LNCaP clone FGC (cell line): ENCODE measurements around the gene ITPR1.
A peak's percentile ranks its signal among the peaks of the same experiment; 100 is the strongest.

Experiments used
- DNase-seq: peaks from one replicate; pipeline ENCODE4 v3.0.0-alpha.2; 2011; ENCODE audit warnings: low read depth
- H3K4me3 ChIP-seq: 2 replicates; pipeline ENCODE4 v1.5.1; 2011; ENCODE audit warnings: mild to moderate bottlenecking, low read depth, low read length, control low read depth
- TF ChIP-seq, protein P1 (sequence below): IDR thresholded peaks from 2 replicates; pipeline ENCODE4 v1.5.1; 2012; ENCODE audit warnings: mild to moderate bottlenecking; ENCODE audit not compliant: control insufficient read depth, insufficient read depth; ENCODE audit errors: extremely low read depth

Gene ITPR1

DNA sequence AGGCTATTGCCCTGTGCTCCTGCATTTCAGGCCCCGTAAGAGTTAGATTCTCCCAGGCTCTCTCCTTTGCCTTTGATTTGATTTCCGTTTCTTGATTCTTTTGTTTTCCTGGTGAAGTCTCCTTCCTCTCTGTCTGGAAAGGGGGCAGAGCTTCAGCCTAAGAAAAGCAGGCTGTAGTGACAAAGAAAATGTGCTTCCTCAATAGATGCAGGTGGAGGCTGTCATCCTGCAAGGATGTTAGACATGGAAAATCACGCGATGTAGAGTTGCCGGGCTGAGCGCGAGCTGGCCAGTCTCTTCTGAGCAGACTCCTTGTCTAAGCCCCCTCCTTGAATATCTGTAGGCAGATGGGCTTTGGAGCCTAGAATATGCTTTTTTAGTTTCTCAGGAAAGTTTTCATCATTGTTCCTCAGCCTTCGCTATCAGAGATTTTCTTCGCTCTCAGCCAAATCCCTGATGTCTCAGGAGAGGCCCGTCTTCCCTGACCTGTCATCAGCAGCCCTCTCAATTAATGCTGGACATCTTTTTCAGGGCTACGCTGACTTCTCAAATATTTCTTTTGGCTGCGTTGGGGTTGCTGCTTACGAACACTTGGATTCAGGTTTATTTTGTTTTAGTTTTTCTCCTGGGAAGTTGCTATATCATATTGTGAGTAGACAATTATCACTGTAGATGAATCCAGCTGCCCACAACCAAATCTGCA is 163.6 kb downstream of the ITPR1 start:
- no peak overlapping the region for H3K4me3 ChIP-seq
- TF ChIP-seq, protein P1, sequence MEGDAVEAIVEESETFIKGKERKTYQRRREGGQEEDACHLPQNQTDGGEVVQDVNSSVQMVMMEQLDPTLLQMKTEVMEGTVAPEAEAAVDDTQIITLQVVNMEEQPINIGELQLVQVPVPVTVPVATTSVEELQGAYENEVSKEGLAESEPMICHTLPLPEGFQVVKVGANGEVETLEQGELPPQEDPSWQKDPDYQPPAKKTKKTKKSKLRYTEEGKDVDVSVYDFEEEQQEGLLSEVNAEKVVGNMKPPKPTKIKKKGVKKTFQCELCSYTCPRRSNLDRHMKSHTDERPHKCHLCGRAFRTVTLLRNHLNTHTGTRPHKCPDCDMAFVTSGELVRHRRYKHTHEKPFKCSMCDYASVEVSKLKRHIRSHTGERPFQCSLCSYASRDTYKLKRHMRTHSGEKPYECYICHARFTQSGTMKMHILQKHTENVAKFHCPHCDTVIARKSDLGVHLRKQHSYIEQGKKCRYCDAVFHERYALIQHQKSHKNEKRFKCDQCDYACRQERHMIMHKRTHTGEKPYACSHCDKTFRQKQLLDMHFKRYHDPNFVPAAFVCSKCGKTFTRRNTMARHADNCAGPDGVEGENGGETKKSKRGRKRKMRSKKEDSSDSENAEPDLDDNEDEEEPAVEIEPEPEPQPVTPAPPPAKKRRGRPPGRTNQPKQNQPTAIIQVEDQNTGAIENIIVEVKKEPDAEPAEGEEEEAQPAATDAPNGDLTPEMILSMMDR = no peak
- no peak for DNase-seq

DNA sequence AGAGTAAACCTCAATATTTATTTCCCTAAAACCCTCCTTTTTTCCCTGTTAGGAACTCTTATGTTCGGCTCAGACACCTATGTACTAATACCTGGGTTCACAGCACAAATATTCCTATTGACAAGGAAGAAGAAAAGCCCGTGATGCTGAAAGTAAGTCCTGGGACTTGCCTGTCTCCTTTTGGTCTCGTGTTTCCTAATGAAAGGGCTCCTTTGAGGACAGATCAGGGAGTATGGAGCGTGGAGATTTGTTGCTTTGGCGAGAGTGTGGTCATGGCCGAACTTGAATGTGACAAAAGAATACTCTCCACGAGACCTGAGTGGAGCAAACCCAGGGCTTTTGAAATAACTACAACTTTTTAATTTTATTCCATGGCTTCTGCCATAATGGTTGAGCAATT is 167.8 kb downstream of the ITPR1 start:
- TF ChIP-seq, protein P1 = no peak
- no peak overlapping the region for H3K4me3 ChIP-seq
- DNase-seq = no peak

DNA sequence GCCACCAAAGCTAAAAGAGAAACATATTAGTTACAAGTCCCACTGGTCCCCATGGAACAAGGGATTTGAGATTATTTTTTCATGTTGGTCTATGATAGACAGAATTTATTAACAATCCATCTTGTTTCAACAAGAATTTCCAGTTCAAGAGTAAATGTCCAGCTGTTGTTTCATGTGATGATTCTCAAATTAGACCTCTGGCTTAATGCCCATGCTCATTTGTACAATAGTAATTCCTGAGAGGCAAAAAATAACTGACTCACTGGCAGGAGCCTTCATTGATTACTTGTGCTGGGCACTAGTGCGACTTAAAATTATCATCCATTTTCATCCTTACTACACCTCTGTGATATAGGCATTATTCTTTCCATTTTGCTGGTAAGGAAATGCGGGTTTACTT is 171.3 kb downstream of the ITPR1 start:
- TF ChIP-seq, protein P1 = no peak
- DNase-seq = no peak
- no peak overlapping the region for H3K4me3 ChIP-seq

DNA sequence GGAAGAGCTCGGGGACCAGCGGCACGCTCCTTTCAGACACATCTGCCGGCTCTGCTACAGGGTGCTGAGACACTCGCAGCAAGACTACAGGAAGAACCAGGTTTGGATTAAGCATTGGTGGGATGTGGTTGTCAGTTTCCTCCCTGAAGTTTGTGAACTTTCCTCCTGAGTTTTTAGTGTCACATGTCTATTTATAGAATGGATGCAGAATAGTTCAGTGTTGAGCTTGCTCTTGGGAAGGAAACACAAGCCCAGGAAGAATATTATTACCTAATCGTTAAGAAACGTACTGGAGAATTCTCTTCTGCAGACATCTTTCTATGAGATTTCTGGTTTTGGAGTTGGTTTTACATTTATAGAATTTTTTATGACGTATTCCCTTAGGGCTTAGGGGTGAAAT is 172.0 kb downstream of the ITPR1 start:
- no peak for DNase-seq
- TF ChIP-seq, protein P1 = no peak
- no peak overlapping the region for H3K4me3 ChIP-seq

DNA sequence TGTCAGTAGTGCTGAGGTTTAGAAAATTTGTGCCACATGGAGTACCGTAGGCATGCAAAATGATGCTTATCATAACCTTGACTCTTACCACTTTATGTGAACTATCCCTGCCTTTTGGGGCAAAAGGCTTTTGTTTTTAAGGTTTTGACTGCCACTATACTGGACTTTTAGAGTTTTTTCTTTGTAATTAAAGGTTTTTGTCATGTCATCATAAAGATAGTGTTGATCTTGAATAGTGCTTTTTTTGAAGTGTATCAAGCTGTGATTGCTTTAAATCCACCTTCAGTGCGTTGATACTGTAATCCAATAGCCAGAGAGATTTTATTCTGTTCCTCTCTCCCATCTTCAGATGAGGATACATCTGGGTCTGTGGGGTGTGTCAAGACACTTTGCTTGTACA is 172.9 kb downstream of the ITPR1 start:
- H3K4me3 ChIP-seq = no peak overlapping the region
- no peak for DNase-seq
- TF ChIP-seq, protein P1 = no peak

DNA sequence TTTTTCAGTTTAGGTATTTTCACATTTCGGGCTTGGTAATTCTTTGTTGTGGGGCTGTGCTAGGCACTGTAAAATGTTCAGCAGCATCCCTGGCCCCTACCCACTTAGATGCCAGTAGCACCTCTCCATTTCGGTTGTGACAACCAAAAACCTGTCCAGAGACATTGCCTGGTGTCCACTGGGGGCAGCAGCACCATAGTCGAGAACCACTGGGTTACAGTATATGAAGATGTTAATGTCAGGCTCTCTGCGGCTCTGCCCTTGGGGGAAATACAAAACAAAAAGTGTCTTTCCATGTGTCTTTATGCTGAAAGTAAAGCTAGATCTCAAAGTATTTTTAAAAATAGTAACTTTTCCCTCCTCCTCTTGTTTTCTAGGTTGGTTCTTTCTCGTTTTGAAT is 177.2 kb downstream of the ITPR1 start:
- no peak overlapping the region for H3K4me3 ChIP-seq
- TF ChIP-seq, protein P1 = peak; percentile 56
- no peak for DNase-seq

DNA sequence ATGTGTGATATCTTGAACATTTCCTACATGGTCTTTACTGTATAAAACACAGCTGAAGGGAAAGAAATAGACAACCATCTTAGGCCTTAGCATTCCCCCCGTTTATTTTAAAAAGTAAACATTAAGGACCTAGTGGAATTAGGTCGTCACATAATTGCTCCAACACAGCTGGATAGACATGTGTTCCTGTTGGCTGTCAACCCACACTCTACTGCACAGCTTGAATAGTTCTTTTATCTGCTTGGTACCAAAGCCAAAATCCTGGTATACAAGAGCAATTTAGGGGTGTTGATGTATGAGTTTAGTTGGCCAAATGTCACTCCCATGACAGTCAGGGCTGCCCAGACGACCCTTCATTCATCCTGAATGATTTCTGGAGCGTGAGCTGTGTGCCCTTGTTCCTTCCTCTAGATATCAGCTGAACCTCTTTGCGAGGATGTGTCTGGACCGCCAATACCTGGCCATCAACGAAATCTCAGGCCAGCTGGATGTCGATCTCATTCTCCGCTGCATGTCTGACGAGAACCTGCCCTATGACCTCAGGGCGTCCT is 179.7 kb downstream of the ITPR1 start:
- TF ChIP-seq, protein P1 = no peak
- no peak overlapping the region for H3K4me3 ChIP-seq
- no peak for DNase-seq
